ENCODE data around the gene TADA2B.

TADA2B gene

GRCh38 chr4:7041801-7042502, 1.2 kb upstream of the TADA2B start:
- no peak for DNase-seq

GRCh38 chr4:7042503-7043283, 479 bp upstream of the TADA2B start:
- DNase-seq, result peak; percentile 86 to 92

GRCh38 chr4:7044137-7044930, 1.2 kb downstream of the TADA2B start:
- no peak for DNase-seq

DNA sequence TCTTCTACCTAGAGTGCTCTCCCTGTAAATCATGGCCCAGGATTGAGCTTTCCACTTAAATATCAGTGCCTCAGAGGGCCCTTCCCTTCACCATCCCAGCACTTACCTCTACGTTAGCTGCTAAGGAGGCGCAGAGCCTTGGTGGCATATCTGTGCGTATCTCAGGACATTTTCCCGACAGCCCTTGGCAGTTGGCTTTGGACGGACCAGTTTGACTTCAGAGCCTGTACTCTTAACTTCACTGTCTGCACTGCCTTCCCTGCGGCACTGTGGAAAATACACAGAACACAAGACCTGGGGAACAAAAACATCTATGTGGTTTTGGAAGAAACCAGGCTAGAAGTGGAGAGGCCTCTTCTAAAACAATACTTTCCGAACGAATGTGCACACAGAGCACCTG, 2.4 kb downstream of the TADA2B start:
- DNase-seq, result no peak

GRCh38 chr4:7045961-7046921, 3.1 kb downstream of the TADA2B start:
- no peak for DNase-seq

GRCh38 chr4:7046971-7047370, 3.8 kb downstream of the TADA2B start:
- no peak for DNase-seq

DNA sequence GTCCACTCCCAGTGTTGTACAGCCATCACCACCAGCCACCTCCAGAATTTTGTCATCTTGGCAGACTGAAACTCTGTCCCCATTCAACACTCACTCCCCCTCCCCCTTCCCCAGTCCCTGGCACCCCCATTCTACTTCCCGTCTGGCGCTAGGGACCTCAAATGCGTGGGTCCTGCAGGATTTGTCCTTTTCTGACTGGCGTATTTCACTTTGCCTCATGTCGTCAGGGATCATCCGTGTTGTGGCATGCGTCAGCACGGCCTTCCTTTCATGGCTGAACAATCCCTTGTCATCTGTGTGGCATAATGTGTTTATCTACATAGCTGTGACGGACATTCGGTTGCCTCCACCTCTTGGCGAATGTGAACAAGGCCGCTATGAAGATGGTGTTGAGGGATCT, 5.5 kb downstream of the TADA2B start:
- no peak for DNase-seq

DNA sequence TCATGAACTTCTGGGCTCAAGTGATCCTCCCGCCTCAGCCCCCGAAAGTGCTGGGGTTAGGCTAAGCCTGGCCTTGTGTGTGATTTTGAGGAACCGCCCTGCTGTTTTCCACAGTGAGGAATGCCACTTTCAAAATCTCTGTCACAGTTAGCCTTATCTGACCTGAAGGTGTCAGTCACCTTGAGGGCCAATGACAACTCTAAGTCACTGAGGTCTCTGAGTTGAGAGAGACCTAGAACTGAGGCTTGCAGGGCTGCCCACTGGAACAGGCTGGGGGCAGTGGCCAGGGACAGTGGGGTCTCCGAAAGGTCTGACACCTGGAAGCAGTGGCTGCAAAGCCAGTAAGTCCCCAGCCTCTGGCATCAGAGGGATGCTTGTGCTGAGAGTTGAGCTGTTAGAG, 6.1 kb downstream of the TADA2B start:
- no peak for DNase-seq

DNA sequence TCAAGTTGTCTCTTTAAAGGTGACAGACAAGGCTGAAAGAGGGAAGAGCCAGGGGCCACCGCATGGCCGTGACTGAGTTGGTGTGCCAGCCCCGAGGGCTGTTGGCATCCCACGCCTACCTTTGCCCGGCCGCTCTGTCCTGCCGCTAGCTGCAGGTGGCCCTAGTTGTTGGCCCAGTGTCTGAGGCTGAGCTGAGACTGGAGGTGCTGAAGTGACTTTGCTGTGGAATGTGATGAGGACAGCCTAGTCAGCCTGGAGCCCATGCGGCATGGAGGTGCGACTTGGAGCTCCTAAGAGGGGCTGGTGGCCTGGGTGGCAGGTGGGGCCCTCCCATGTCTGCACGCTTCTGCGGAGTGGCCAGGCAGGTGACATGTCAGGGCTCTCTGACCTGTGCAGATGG, 6.6 kb downstream of the TADA2B start:
- DNase-seq, result no peak

GRCh38 chr4:7050481-7051143, 7.4 kb downstream of the TADA2B start:
- no peak for DNase-seq

DNA sequence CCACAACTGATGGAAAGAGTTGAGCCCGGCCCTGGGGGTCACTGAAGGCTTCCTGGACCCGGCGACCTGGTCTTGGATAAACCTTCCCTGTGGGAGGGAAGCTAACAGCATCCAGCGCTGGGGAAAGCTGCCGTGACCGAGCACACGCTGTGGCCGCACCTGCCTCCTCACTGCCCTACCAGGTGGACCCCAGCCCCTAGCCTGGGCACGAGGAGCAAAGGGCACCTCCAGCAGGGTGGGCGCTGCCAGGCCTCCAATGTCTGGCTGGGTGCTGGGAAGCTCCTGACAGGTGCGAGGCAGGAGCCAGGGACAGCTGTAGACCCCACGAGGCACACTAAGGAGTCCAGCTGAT, 7.9 kb downstream of the TADA2B start:
- DNase-seq, result no peak

GRCh38 chr4:7051905-7052304, 8.7 kb downstream of the TADA2B start:
- DNase-seq, result no peak

- DNase-seq, result no peak
Measured at GRCh38 chr4:7052313-7052712, 9.1 kb downstream of the TADA2B start.

- no peak for DNase-seq
Measured at GRCh38 chr4:7052923-7053715, 9.9 kb downstream of the TADA2B start.

DNA sequence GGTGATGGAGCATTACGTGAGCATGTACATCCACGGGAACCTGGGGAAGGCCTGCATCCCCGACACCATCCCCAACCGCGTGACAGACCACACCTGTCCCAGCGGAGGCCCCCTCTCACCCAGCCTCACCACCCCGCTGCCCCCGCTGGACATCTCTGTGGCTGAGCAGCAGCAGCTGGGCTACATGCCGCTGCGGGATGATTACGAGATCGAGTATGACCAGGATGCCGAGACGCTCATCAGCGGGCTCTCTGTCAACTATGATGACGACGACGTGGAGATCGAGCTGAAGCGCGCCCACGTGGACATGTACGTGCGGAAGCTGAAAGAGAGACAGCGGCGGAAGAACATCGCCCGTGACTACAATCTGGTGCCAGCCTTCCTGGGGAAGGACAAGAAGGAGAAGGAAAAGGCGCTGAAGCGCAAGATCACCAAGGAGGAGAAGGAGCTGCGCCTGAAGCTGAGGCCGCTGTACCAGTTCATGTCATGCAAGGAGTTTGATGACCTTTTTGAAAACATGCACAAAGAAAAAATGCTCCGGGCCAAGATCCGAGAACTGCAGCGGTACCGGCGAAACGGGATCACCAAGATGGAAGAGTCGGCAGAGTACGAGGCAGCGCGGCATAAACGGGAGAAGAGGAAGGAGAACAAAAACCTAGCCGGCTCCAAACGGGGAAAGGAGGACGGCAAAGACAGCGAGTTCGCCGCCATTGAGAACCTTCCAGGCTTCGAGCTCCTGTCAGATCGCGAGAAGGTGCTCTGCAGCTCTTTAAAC, 11.1 kb downstream of the TADA2B start:
- no peak for DNase-seq

- DNase-seq, result no peak
Measured at GRCh38 chr4:7055111-7055989, 12.2 kb downstream of the TADA2B start.

- no peak for DNase-seq
Measured at GRCh38 chr4:7055990-7056325, 12.8 kb downstream of the TADA2B start.

DNA sequence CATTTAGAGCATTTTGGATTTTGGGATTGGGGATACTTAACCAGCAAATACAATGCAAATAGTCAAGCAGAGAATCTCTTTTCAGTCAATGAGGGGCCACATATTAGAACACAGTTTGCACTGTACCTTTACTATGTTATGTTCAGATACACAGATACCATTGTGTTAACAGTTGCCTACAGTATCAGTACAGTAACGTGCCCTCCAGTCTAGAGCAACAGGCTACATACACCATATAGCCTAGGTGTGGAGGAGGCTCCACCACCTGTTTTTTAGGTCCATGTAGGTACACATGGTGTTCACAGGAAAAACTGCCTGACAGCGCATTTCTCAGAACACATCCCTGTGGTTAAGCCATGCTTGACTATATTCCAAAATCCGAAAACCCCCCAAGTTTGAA, 15.6 kb downstream of the TADA2B start:
- DNase-seq, result no peak

GRCh38 chr4:7059662-7060061, 16.5 kb downstream of the TADA2B start:
- DNase-seq, result no peak
